HCT116 (cell line): ENCODE measurements around the gene AIDA. TPM values are rescaled to one million over a fixed set of nuclear protein-coding genes. Genes with fewer than 3 reads are reported as not detected.

ENCODE experiments used
- ATAC-seq: fragments of 200-7000 bp; cut with Tn5 transposase; 2 replicates; pipeline ENCODE4 v1.9.1; 2020; ENCODE audit warnings: mild to moderate bottlenecking, moderate library complexity
- BruUV-seq: library from RNA; stranded (reverse); fragments of 400-500 nt; replicated peaks from 2 replicates; lab custom pipeline; 2021; lab: Mats Ljungman, UMichigan
- CTCF ChIA-PET: fragments of 300-600 bp; sonication (Branson Sonifier 250); formaldehyde crosslinking; loops from one replicate; lab custom pipeline; 2021; ENCODE audit warnings: antibody characterized with exemption; lab: Charles Lee
- POLR2A ChIA-PET: fragments of 300-600, 350-600 bp; sonication (Branson Sonifier 250); formaldehyde crosslinking; loops from one replicate; lab custom pipeline; 2021; ENCODE audit warnings: antibody characterized with exemption; lab: Charles Lee
- RAD21 ChIA-PET, 2 experiments: fragments of 300-600 bp; sonication (Branson Sonifier 250); formaldehyde crosslinking; loops; one replicate each; lab custom pipeline; 2023; ENCODE audit warnings: low total read pairs in 2 of 2; ENCODE audit not compliant: uncharacterized antibody in 2 of 2, unreplicated experiment in 2 of 2, low non-redundant PET in 1 of 2; lab: Charles Lee
- DNase-seq: peaks from one replicate; pipeline ENCODE4 v3.0.0-alpha.2; 2010; ENCODE audit warnings: low read depth, low spot score
- H2AFZ ChIP-seq: fragments of 200-600 bp; shearing (Covaris generic), sonication (generic); 2 replicates; pipeline ENCODE4 v1.6.1; 2017; ENCODE audit warnings: low read depth, mixed run types, mixed read lengths, antibody characterized with exemption, low read length; ENCODE audit not compliant: poor library complexity, severe bottlenecking
- H3K27ac ChIP-seq: 2 replicates; pipeline ENCODE4 v1.5.1; 2012; ENCODE audit warnings: low read depth, low read length
- H3K27me3 ChIP-seq: fragments of 200-600 bp; sonication (generic); 2 replicates; pipeline ENCODE4 v1.6.1; 2016; ENCODE audit warnings: mixed run types, low read length, mixed read lengths; ENCODE audit not compliant: insufficient read depth
- H3K36me3 ChIP-seq, 2 experiments: fragments of 200-500 bp in 1 of 2; fragments of 200-600 bp in 1 of 2; sonication (Bioruptor generic) in 1 of 2; sonication (generic) in 1 of 2; 2 replicates each; pipeline versions ENCODE4 v1.5.1 to v1.6.1; 2014 to 2016; ENCODE audit warnings: low read length in 2 of 2, inconsistent platforms in 1 of 2, mixed read lengths in 1 of 2, mixed run types in 1 of 2; ENCODE audit not compliant: insufficient read depth in 2 of 2, control insufficient read depth in 1 of 2
- H3K4me1 ChIP-seq, 2 experiments: fragments of 200-600 bp in 1 of 2; sonication (generic) in 1 of 2; 2 replicates each; pipeline versions ENCODE4 v1.5.1 to v1.6.1; 2012 to 2017; ENCODE audit warnings: low read length in 2 of 2, inconsistent platforms in 1 of 2, mild to moderate bottlenecking in 1 of 2, mixed read lengths in 1 of 2, mixed run types in 1 of 2, moderate library complexity in 1 of 2; ENCODE audit not compliant: insufficient read depth in 2 of 2, control insufficient read depth in 1 of 2
- H3K4me2 ChIP-seq: fragments of 200-600 bp; sonication (generic); 2 replicates; pipeline ENCODE4 v1.6.1; 2017; ENCODE audit warnings: mixed run types, low read length, mixed read lengths
- H3K4me3 ChIP-seq, 2 experiments: fragments of 200-600 bp in 1 of 2; sonication (generic) in 1 of 2; replicated peaks in 1 of 2; 2 replicates each; pipeline ENCODE4 v1.5.1; 2011 to 2016; ENCODE audit warnings: low read length in 2 of 2, control low read depth in 1 of 2, low read depth in 1 of 2, mild to moderate bottlenecking in 1 of 2, mixed read lengths in 1 of 2, mixed run types in 1 of 2
- H3K79me2 ChIP-seq: fragments of 200-600 bp; sonication (generic); 2 replicates; pipeline ENCODE4 v1.6.1; 2017; ENCODE audit warnings: mild to moderate bottlenecking, mixed run types, low read length, moderate library complexity, mixed read lengths; ENCODE audit not compliant: insufficient read depth
- H3K9ac ChIP-seq: fragments of 200-600 bp; sonication (generic); 2 replicates; pipeline ENCODE4 v1.6.1; 2016; ENCODE audit warnings: low read length, mixed read lengths
- H3K9me2 ChIP-seq: fragments of 200-600 bp; sonication (generic), shearing (Covaris generic); 2 replicates; pipeline ENCODE4 v1.6.1; 2017; ENCODE audit warnings: mixed run types, mild to moderate bottlenecking, moderate library complexity; ENCODE audit not compliant: insufficient read depth
- H3K9me3 ChIP-seq, 2 experiments: fragments of 200-500 bp in 1 of 2; fragments of 200-600 bp in 1 of 2; sonication (Bioruptor generic) in 1 of 2; sonication (generic) in 1 of 2; 2 replicates each; pipeline ENCODE4 v1.6.1; 2014 to 2017; ENCODE audit warnings: low read length in 2 of 2, mixed read lengths in 2 of 2, inconsistent platforms in 1 of 2, low read depth in 1 of 2, mild to moderate bottlenecking in 1 of 2, mixed run types in 1 of 2, moderate library complexity in 1 of 2; ENCODE audit not compliant: control insufficient read depth in 1 of 2, insufficient read depth in 1 of 2
- H4K20me1 ChIP-seq: fragments of 200-600 bp; sonication (generic), shearing (Covaris generic); 2 replicates; pipeline ENCODE4 v1.6.1; 2017; ENCODE audit warnings: mixed run types, mild to moderate bottlenecking, moderate library complexity; ENCODE audit not compliant: insufficient read depth
- ATF3 ChIP-seq: IDR thresholded peaks from 2 replicates; pipeline ENCODE4 v1.6.1; 2012
- ELF1 ChIP-seq: IDR thresholded peaks from 2 replicates; pipeline ENCODE4 v1.6.1; 2012; ENCODE audit warnings: low read depth, borderline replicate concordance
- EZH2phosphoT487 ChIP-seq: fragments of 200-600 bp; IDR thresholded peaks from 2 replicates; pipeline ENCODE4 v1.6.1; 2018; ENCODE audit warnings: antibody characterized with exemption, borderline replicate concordance
- FOSL1 ChIP-seq: IDR thresholded peaks from 2 replicates; pipeline ENCODE4 v1.6.1; 2012; ENCODE audit warnings: low read depth
- JUND ChIP-seq: IDR thresholded peaks from 2 replicates; pipeline ENCODE4 v1.6.1; 2012
- POLR2A ChIP-seq: IDR thresholded peaks from 2 replicates; pipeline ENCODE4 v1.7.0; 2011; ENCODE audit warnings: borderline replicate concordance; ENCODE audit not compliant: insufficient read depth, insufficient read length; ENCODE audit errors: extremely low read depth
- POLR2AphosphoS5 ChIP-seq: IDR thresholded peaks from 2 replicates; pipeline ENCODE4 v1.6.1; 2011; ENCODE audit warnings: mild to moderate bottlenecking, low read depth, low read length, moderate library complexity
- RAD21 ChIP-seq: IDR thresholded peaks from 2 replicates; pipeline ENCODE4 v1.6.1; 2012; ENCODE audit warnings: low read depth, mild to moderate bottlenecking
- SIN3A ChIP-seq: IDR thresholded peaks from 2 replicates; pipeline ENCODE4 v1.6.1; 2012; ENCODE audit warnings: low read depth
- SP1 ChIP-seq: IDR thresholded peaks from 2 replicates; pipeline ENCODE4 v1.6.1; 2012; ENCODE audit warnings: low read depth
- TCF7L2 ChIP-seq: IDR thresholded peaks from 2 replicates; pipeline ENCODE4 v1.7.0; 2011; ENCODE audit warnings: borderline replicate concordance, inconsistent platforms; ENCODE audit not compliant: insufficient read depth, insufficient read length; ENCODE audit errors: extremely low read depth
- YY1 ChIP-seq: IDR thresholded peaks from 2 replicates; pipeline ENCODE4 v1.6.1; 2011; ENCODE audit warnings: low read length, low read depth, moderate library complexity, mild to moderate bottlenecking; ENCODE audit not compliant: insufficient replicate concordance; ENCODE audit errors: extremely low read depth
- ZFX ChIP-seq: fragments of 450-650 bp; IDR thresholded peaks from 2 replicates; pipeline ENCODE4 v1.6.1; 2017
- ZNF274 ChIP-seq: fragments of 200-500 bp; sonication (Bioruptor generic); IDR thresholded peaks from 2 replicates; pipeline ENCODE4 v1.6.1; 2014; ENCODE audit warnings: mild to moderate bottlenecking, low read depth, low read length, inconsistent platforms
- intact Hi-C: fragments of 100-400 bp; cut with micrococcal nuclease; formaldehyde crosslinking; loops from 2 replicates; pipeline ENCODE4 v1.10.0; 2022
- total RNA-seq: library from RNA; stranded (reverse); gene quantifications from one replicate; pipeline ENCODE4 v1.2.1, GENCODE V29; 2021; ENCODE audit not compliant: unreplicated experiment
- TF ChIP-seq, protein P1 (sequence below), 3 experiments: fragments of 200-600 bp in 1 of 3; sonication (generic) in 1 of 3; IDR thresholded peaks in 2 of 3; conservative IDR thresholded peaks in 1 of 3; 2 replicates each; pipeline ENCODE4 v1.5.1; 2012 to 2017; ENCODE audit warnings: low read depth in 2 of 3, low read length in 2 of 3, antibody characterized with exemption in 1 of 3, borderline replicate concordance in 1 of 3, control low read depth in 1 of 3, mild to moderate bottlenecking in 1 of 3, mixed read lengths in 1 of 3, mixed run types in 1 of 3, moderate library complexity in 1 of 3; ENCODE audit not compliant: insufficient read depth in 1 of 3
- TF ChIP-seq, protein P2 (sequence below): IDR thresholded peaks from 2 replicates; pipeline ENCODE4 v1.6.1; 2011; ENCODE audit warnings: mild to moderate bottlenecking, low read length, moderate library complexity; ENCODE audit not compliant: insufficient replicate concordance; ENCODE audit errors: extremely low read depth
- TF ChIP-seq, protein P3 (sequence below): IDR thresholded peaks from 2 replicates; pipeline ENCODE4 v1.6.1; 2012; ENCODE audit warnings: low read depth

AIDA gene
- total RNA-seq, 1 experiment from 2014 or later, result 53.2 TPM

- BruUV-seq, result no TSS peak
- no peak overlapping the region for H3K4me2 ChIP-seq
- ChIA-PET POLR2A (no interaction called here), CTCF (no interaction called here), RAD21 (no interaction called here)
- H3K27ac ChIP-seq, result no peak overlapping the region
- intact Hi-C loops, result no loop called here
- H3K79me2 ChIP-seq, result peaks cover 22% of the 10 kb centered on the region; the same call in 1 of the 2 replicates
- no peaks in the 10 kb centered on the region for H3K27me3 ChIP-seq
- no peak overlapping the region for H3K4me3 ChIP-seq
- no peaks in the 10 kb centered on the region for H4K20me1 ChIP-seq
- DNase-seq (no peak), ATAC-seq (no peak)
- H3K9me3 ChIP-seq, result no peaks in the 10 kb centered on the region
- H3K9me2 ChIP-seq, result no peaks in the 10 kb centered on the region
- peaks cover 13 to 15% of the 10 kb centered on the region in 2 experiments; a peak in 3 of 4 replicates for H3K36me3 ChIP-seq
- no peak for TF ChIP-seq TCF7L2
- no peak for TF ChIP-seq ATF3
- no peak for TF ChIP-seq YY1
- TF ChIP-seq, protein P1, sequence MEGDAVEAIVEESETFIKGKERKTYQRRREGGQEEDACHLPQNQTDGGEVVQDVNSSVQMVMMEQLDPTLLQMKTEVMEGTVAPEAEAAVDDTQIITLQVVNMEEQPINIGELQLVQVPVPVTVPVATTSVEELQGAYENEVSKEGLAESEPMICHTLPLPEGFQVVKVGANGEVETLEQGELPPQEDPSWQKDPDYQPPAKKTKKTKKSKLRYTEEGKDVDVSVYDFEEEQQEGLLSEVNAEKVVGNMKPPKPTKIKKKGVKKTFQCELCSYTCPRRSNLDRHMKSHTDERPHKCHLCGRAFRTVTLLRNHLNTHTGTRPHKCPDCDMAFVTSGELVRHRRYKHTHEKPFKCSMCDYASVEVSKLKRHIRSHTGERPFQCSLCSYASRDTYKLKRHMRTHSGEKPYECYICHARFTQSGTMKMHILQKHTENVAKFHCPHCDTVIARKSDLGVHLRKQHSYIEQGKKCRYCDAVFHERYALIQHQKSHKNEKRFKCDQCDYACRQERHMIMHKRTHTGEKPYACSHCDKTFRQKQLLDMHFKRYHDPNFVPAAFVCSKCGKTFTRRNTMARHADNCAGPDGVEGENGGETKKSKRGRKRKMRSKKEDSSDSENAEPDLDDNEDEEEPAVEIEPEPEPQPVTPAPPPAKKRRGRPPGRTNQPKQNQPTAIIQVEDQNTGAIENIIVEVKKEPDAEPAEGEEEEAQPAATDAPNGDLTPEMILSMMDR (IDR thresholded peaks at IDR 0.05 in 2 of 3, conservative IDR thresholded peaks at IDR 0.05 in 1 of 3; ENCODE audit: borderline replicate concordance in 1 of 3, insufficient read depth in 1 of 3, low read depth in 2 of 3, low read length in 2 of 3), result no peak
- no peak for TF ChIP-seq ZNF274
- no peak for TF ChIP-seq EZH2phosphoT487
- TF ChIP-seq ELF1, result no peak
- TF ChIP-seq POLR2AphosphoS5, result no peak
- TF ChIP-seq FOSL1, result no peak
- no peak for TF ChIP-seq JUND
- TF ChIP-seq SIN3A, result no peak
- TF ChIP-seq, protein P2, sequence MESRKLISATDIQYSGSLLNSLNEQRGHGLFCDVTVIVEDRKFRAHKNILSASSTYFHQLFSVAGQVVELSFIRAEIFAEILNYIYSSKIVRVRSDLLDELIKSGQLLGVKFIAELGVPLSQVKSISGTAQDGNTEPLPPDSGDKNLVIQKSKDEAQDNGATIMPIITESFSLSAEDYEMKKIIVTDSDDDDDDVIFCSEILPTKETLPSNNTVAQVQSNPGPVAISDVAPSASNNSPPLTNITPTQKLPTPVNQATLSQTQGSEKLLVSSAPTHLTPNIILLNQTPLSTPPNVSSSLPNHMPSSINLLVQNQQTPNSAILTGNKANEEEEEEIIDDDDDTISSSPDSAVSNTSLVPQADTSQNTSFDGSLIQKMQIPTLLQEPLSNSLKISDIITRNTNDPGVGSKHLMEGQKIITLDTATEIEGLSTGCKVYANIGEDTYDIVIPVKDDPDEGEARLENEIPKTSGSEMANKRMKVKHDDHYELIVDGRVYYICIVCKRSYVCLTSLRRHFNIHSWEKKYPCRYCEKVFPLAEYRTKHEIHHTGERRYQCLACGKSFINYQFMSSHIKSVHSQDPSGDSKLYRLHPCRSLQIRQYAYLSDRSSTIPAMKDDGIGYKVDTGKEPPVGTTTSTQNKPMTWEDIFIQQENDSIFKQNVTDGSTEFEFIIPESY, result no peak
- TF ChIP-seq ZFX, result no peak
- TF ChIP-seq, protein P3, sequence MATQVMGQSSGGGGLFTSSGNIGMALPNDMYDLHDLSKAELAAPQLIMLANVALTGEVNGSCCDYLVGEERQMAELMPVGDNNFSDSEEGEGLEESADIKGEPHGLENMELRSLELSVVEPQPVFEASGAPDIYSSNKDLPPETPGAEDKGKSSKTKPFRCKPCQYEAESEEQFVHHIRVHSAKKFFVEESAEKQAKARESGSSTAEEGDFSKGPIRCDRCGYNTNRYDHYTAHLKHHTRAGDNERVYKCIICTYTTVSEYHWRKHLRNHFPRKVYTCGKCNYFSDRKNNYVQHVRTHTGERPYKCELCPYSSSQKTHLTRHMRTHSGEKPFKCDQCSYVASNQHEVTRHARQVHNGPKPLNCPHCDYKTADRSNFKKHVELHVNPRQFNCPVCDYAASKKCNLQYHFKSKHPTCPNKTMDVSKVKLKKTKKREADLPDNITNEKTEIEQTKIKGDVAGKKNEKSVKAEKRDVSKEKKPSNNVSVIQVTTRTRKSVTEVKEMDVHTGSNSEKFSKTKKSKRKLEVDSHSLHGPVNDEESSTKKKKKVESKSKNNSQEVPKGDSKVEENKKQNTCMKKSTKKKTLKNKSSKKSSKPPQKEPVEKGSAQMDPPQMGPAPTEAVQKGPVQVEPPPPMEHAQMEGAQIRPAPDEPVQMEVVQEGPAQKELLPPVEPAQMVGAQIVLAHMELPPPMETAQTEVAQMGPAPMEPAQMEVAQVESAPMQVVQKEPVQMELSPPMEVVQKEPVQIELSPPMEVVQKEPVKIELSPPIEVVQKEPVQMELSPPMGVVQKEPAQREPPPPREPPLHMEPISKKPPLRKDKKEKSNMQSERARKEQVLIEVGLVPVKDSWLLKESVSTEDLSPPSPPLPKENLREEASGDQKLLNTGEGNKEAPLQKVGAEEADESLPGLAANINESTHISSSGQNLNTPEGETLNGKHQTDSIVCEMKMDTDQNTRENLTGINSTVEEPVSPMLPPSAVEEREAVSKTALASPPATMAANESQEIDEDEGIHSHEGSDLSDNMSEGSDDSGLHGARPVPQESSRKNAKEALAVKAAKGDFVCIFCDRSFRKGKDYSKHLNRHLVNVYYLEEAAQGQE, result no peak
- no peak for TF ChIP-seq RAD21
- TF ChIP-seq SP1, result no peak
- no peak for TF ChIP-seq POLR2A
- no peak overlapping the region for H3K9ac ChIP-seq
- no peak overlapping the region for H2AFZ ChIP-seq
- H3K4me1 ChIP-seq, result peaks cover 0 to 5% of the 10 kb centered on the region in 2 experiments; a peak in 1 of 4 replicates
Measured at GRCh38 chr1:222624214-222624613, 88.1 kb downstream of the AIDA start.
